ENCODE data around the gene PRDM16. TPM values are rescaled to one million over a fixed set of nuclear protein-coding genes. Genes with fewer than 3 reads are reported as not detected.

Gene PRDM16
- total RNA-seq, 1 experiment from 2014 or later, result 0.17 TPM

DNA sequence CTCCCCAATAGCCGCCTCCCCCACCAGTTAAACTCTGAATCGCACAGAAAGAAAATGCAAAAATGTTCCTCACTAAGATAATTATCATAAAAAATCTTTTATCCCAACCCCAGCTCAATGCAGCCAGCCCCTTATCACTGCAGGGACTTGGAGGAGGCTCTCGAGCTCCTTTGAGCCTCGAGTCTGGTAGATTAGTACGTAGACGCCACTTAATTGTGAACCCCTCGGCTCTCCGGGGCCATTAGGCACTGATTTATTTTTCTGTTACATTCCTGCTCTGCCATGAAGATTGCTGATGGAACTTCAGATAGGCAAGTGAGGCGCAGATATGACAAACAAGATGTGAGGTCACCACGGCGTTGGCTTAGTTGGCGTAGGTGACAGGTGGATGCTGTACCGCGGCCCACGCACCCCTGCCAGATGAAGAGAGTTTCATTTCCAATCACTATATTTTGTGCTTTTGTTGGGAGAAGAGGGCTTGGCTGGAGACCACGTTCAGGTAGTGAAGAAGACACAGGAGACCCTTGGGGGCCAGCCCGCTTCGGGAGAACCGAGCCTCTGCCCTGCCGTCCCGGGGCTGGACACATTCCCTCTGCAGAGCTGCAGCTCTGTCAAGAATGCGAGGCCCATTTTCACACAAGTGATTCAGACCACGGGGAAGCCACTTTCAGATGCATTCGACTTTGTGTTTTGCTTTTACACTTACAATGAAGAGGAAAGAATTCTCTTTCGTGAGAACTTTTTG, 329.6 kb downstream of the PRDM16 start:
- no peak overlapping the region for H4K5ac ChIP-seq (ENCODE audit: insufficient read length, low read depth, low read length)
- no peak for DNase-seq
- H4K20me1 ChIP-seq (ENCODE audit: control insufficient read depth, insufficient read depth, insufficient read length), result no peaks in the 10 kb centered on the region
- no peak overlapping the region for H3K4me3 Mint-ChIP-seq
- no peak overlapping the region for H4K8ac ChIP-seq (replicated peaks; ENCODE audit: insufficient read length, low read depth, low read length)
- peaks cover 2% of the 10 kb centered on the region for H3K23me2 ChIP-seq (ENCODE audit: insufficient read length, low read depth, low read length, poor library complexity, severe bottlenecking)
- H3K56ac ChIP-seq (ENCODE audit: insufficient read length, low read depth, low read length), result no peak overlapping the region
- no peaks in the 10 kb centered on the region; a peak in 1 of 5 replicates for H3K9me3 Mint-ChIP-seq
- no peaks in the 10 kb centered on the region for H3K79me2 ChIP-seq (ENCODE audit: insufficient read depth, low read length)
- H3K27me3 Mint-ChIP-seq (ENCODE audit: low read depth), result peaks cover 26% of the 10 kb centered on the region
- H3K27ac Mint-ChIP-seq, result no peak overlapping the region
- H2BK5ac ChIP-seq (ENCODE audit: insufficient read length, low read length), result no peak overlapping the region
- H3K14ac ChIP-seq (ENCODE audit: insufficient read depth, low read length), result no peak overlapping the region
- no peaks in the 10 kb centered on the region for H3K36me3 Mint-ChIP-seq (ENCODE audit: insufficient read depth in 1 of 3, low read depth in 3 of 3)
- peaks cover 9 to 17% of the 10 kb centered on the region in 2 experiments for H3K4me1 Mint-ChIP-seq
- no peak overlapping the region for H2BK20ac ChIP-seq (ENCODE audit: low read depth, low read length, poor library complexity, severe bottlenecking)
- H3K9me3 ChIP-seq (ENCODE audit: control insufficient read depth, low read depth, low read length), result no peaks in the 10 kb centered on the region
- no peak overlapping the region for H3K18ac ChIP-seq (ENCODE audit: insufficient read length, low read depth, low read length)
- no peak overlapping the region for H2BK120ac ChIP-seq (ENCODE audit: low read depth, low read length, poor library complexity, severe bottlenecking)
- no CpG with 5 or more reads among the region's 25 CpGs for WGBS (ENCODE audit: extremely low coverage, insufficient read length, low lambda C conversion rate)
- H3K27me3 ChIP-seq (ENCODE audit: insufficient read depth, low read length), result peaks cover 5% of the 10 kb centered on the region; the same call in 1 of the 2 replicates
- H2AK5ac ChIP-seq (ENCODE audit: insufficient read length, low read length), result no peak overlapping the region
- H3K9ac ChIP-seq (ENCODE audit: extremely low read depth, insufficient read length, low read length), result no peak overlapping the region
- no peak overlapping the region for H3K4ac ChIP-seq (ENCODE audit: low read depth, low read length)
- no peaks in the 10 kb centered on the region for H3K79me1 ChIP-seq (ENCODE audit: insufficient read depth, low read depth, low read length, poor library complexity, severe bottlenecking)
- no peak overlapping the region for H3K23ac ChIP-seq (ENCODE audit: insufficient read length, low read depth, low read length)
- H2BK15ac ChIP-seq (ENCODE audit: low read depth, low read length), result no peak overlapping the region
- no peak overlapping the region for H3K27ac ChIP-seq (ENCODE audit: insufficient read length, low read depth, low read length)
- no peak overlapping the region for H3K4me2 ChIP-seq (ENCODE audit: insufficient read depth, insufficient read length, low read length)
- no peak overlapping the region for H3T11ph ChIP-seq (ENCODE audit: low read length)
- H4K91ac ChIP-seq (ENCODE audit: insufficient read length, low read depth, low read length), result no peak overlapping the region
- no peaks in the 10 kb centered on the region for H3K4me1 ChIP-seq (ENCODE audit: insufficient read depth, low read length)
- H2AFZ ChIP-seq (ENCODE audit: low read length), result no peak overlapping the region
- TF ChIP-seq, protein P1, sequence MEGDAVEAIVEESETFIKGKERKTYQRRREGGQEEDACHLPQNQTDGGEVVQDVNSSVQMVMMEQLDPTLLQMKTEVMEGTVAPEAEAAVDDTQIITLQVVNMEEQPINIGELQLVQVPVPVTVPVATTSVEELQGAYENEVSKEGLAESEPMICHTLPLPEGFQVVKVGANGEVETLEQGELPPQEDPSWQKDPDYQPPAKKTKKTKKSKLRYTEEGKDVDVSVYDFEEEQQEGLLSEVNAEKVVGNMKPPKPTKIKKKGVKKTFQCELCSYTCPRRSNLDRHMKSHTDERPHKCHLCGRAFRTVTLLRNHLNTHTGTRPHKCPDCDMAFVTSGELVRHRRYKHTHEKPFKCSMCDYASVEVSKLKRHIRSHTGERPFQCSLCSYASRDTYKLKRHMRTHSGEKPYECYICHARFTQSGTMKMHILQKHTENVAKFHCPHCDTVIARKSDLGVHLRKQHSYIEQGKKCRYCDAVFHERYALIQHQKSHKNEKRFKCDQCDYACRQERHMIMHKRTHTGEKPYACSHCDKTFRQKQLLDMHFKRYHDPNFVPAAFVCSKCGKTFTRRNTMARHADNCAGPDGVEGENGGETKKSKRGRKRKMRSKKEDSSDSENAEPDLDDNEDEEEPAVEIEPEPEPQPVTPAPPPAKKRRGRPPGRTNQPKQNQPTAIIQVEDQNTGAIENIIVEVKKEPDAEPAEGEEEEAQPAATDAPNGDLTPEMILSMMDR (conservative IDR thresholded peaks at IDR 0.05), result no peak
- no peak overlapping the region for H2BK12ac ChIP-seq (ENCODE audit: insufficient read length, low read depth, low read length)

Measured in H9 (cell line).